ENCODE data around the gene MNX1.
A peak's percentile ranks its signal among the peaks of the same experiment; 100 is the strongest.

MNX1 gene

GRCh38 chr7:157032644-157033482 lies 22.4 kb upstream of the MNX1 start:
- DNase-seq: no peak

GRCh38 chr7:157032128-157032527 lies 21.7 kb upstream of the MNX1 start:
- no peak for DNase-seq

- DNase-seq: no peak
Observed at GRCh38 chr7:157028199-157028903, 17.9 kb upstream of the MNX1 start.

GRCh38 chr7:157027568-157028198 lies 17.2 kb upstream of the MNX1 start:
- DNase-seq: peak; percentile 32

GRCh38 chr7:157024716-157025115 lies 14.3 kb upstream of the MNX1 start:
- no peak for DNase-seq

GRCh38 chr7:157023589-157023905 lies 13.1 kb upstream of the MNX1 start:
- no peak for DNase-seq

- DNase-seq: no peak
Observed at GRCh38 chr7:157022681-157023588, 12.5 kb upstream of the MNX1 start.

GRCh38 chr7:157021871-157022680 lies 11.6 kb upstream of the MNX1 start:
- no peak for DNase-seq

GRCh38 chr7:157021071-157021870 lies 10.8 kb upstream of the MNX1 start:
- DNase-seq: no peak

GRCh38 chr7:157020514-157021070 lies 10.1 kb upstream of the MNX1 start:
- DNase-seq: no peak

- DNase-seq: no peak
Observed at GRCh38 chr7:157019718-157020451, 9.4 kb upstream of the MNX1 start.

GRCh38 chr7:157018997-157019608 lies 8.6 kb upstream of the MNX1 start:
- no peak for DNase-seq

- no peak for DNase-seq
Observed at GRCh38 chr7:157018328-157018996, 8.0 kb upstream of the MNX1 start.

- no peak for DNase-seq
Observed at GRCh38 chr7:157017603-157018327, 7.3 kb upstream of the MNX1 start.

- no peak for DNase-seq
Observed at GRCh38 chr7:157017149-157017548, 6.7 kb upstream of the MNX1 start.

GRCh38 chr7:157016352-157017041 lies 6.0 kb upstream of the MNX1 start:
- peak; percentile 52 for DNase-seq

GRCh38 chr7:157016024-157016351 lies 5.5 kb upstream of the MNX1 start:
- DNase-seq: no peak
